H9 (cell line): ENCODE data around the gene SP2. TPM values are rescaled to one million over a fixed set of nuclear protein-coding genes. Genes with fewer than 3 reads are reported as not detected.

Experiments used
- DNase-seq: peaks from one replicate; pipeline ENCODE4 v3.0.0-alpha.2; 2017
- H2AFZ ChIP-seq: one replicate; pipeline ENCODE4 v1.6.1; 2013; ENCODE audit warnings: mild to moderate bottlenecking, low read length, control low read depth, moderate library complexity
- H2AK5ac ChIP-seq: 2 replicates; pipeline ENCODE4 v1.6.1; 2013; ENCODE audit warnings: low read length, control low read depth, mixed read lengths; ENCODE audit not compliant: insufficient read length
- H2BK120ac ChIP-seq: one replicate; pipeline ENCODE4 v1.6.1; 2013; ENCODE audit warnings: low read depth, mild to moderate bottlenecking, low read length, control low read depth, inconsistent platforms; ENCODE audit not compliant: poor library complexity, severe bottlenecking
- H2BK12ac ChIP-seq: 2 replicates; pipeline ENCODE4 v1.6.1; 2013; ENCODE audit warnings: low read length, control low read depth, mixed read lengths, low read depth; ENCODE audit not compliant: insufficient read length
- H2BK15ac ChIP-seq: 2 replicates; pipeline ENCODE4 v1.6.1; 2013; ENCODE audit warnings: low read depth, low read length, control low read depth
- H2BK20ac ChIP-seq: one replicate; pipeline ENCODE4 v1.6.1; 2013; ENCODE audit warnings: low read depth, mild to moderate bottlenecking, low read length, control low read depth, inconsistent platforms; ENCODE audit not compliant: poor library complexity, severe bottlenecking
- H2BK5ac ChIP-seq: 2 replicates; pipeline ENCODE4 v1.6.1; 2013; ENCODE audit warnings: low read length, control low read depth, mixed read lengths; ENCODE audit not compliant: insufficient read length
- H3K14ac ChIP-seq: 2 replicates; pipeline ENCODE4 v1.6.1; 2013; ENCODE audit warnings: low read length, control low read depth; ENCODE audit not compliant: insufficient read depth
- H3K18ac ChIP-seq: 2 replicates; pipeline ENCODE4 v1.6.1; 2013; ENCODE audit warnings: low read depth, mild to moderate bottlenecking, mixed read lengths, low read length, control low read depth; ENCODE audit not compliant: insufficient read length
- H3K23ac ChIP-seq: 2 replicates; pipeline ENCODE4 v1.6.1; 2013; ENCODE audit warnings: low read length, control low read depth, mixed read lengths, low read depth; ENCODE audit not compliant: insufficient read length
- H3K23me2 ChIP-seq: 2 replicates; pipeline ENCODE4 v1.6.1; 2013; ENCODE audit warnings: low read depth, mild to moderate bottlenecking, mixed read lengths, low read length, control low read depth; ENCODE audit not compliant: insufficient read length, poor library complexity, severe bottlenecking
- H3K27ac ChIP-seq: 2 replicates; pipeline ENCODE4 v1.5.1; 2013; ENCODE audit warnings: low read length, control low read depth, mixed read lengths, low read depth; ENCODE audit not compliant: insufficient read length
- H3K27me3 ChIP-seq: 2 replicates; pipeline ENCODE4 v1.6.1; 2013; ENCODE audit warnings: low read length, control low read depth, inconsistent platforms; ENCODE audit not compliant: insufficient read depth
- H3K4ac ChIP-seq: 2 replicates; pipeline ENCODE4 v1.6.1; 2013; ENCODE audit warnings: low read depth, mild to moderate bottlenecking, control low read depth, inconsistent platforms, low read length, moderate library complexity
- H3K4me1 ChIP-seq: 2 replicates; pipeline ENCODE4 v1.6.1; 2013; ENCODE audit warnings: low read length, control low read depth, inconsistent platforms; ENCODE audit not compliant: insufficient read depth
- H3K4me2 ChIP-seq: 2 replicates; pipeline ENCODE4 v1.6.1; 2013; ENCODE audit warnings: low read length, control low read depth, mixed read lengths; ENCODE audit not compliant: insufficient read length, insufficient read depth
- H3K56ac ChIP-seq: 2 replicates; pipeline ENCODE4 v1.6.1; 2013; ENCODE audit warnings: low read depth, mild to moderate bottlenecking, mixed read lengths, low read length, control low read depth; ENCODE audit not compliant: insufficient read length
- H3K79me1 ChIP-seq: 2 replicates; pipeline ENCODE4 v1.6.1; 2013; ENCODE audit warnings: low read depth, mild to moderate bottlenecking, moderate library complexity, low read length, control low read depth, inconsistent platforms; ENCODE audit not compliant: insufficient read depth, poor library complexity, severe bottlenecking
- H3K79me2 ChIP-seq: 2 replicates; pipeline ENCODE4 v1.6.1; 2013; ENCODE audit warnings: low read length, control low read depth, inconsistent platforms; ENCODE audit not compliant: insufficient read depth
- H3K9ac ChIP-seq: 2 replicates; pipeline ENCODE4 v1.6.1; 2013; ENCODE audit warnings: low read length, control low read depth, mixed read lengths; ENCODE audit not compliant: insufficient read length; ENCODE audit errors: extremely low read depth
- H3K9me3 ChIP-seq: one replicate; pipeline ENCODE4 v1.6.1; 2013; ENCODE audit warnings: low read depth, low read length, inconsistent platforms; ENCODE audit not compliant: control insufficient read depth
- H3T11ph ChIP-seq: one replicate; pipeline ENCODE4 v1.6.1; 2013; ENCODE audit warnings: mild to moderate bottlenecking, low read length, control low read depth, inconsistent platforms
- H4K20me1 ChIP-seq: one replicate; pipeline ENCODE4 v1.6.1; 2013; ENCODE audit not compliant: control insufficient read depth, insufficient read length, insufficient read depth
- H4K5ac ChIP-seq: 2 replicates; pipeline ENCODE4 v1.6.1; 2013; ENCODE audit warnings: low read depth, mild to moderate bottlenecking, mixed read lengths, low read length, control low read depth; ENCODE audit not compliant: insufficient read length
- H4K8ac ChIP-seq: replicated peaks from 2 replicates; pipeline ENCODE4 v1.6.1; 2013; ENCODE audit warnings: low read length, control low read depth, mixed read lengths, low read depth; ENCODE audit not compliant: insufficient read length
- H4K91ac ChIP-seq: 2 replicates; pipeline ENCODE4 v1.6.1; 2013; ENCODE audit warnings: low read depth, mild to moderate bottlenecking, moderate library complexity, mixed read lengths, low read length, control low read depth; ENCODE audit not compliant: insufficient read length
- H3K27ac Mint-ChIP-seq, 3 experiments: 2 replicates in 2 of 3; 3 replicates in 1 of 3; pipeline ENCODE4 v1.8.0; 2020 to 2021; ENCODE audit warnings: mixed read lengths in 3 of 3, mild to moderate bottlenecking in 1 of 3, moderate library complexity in 1 of 3
- H3K27me3 Mint-ChIP-seq: 2 replicates; pipeline ENCODE4 v1.8.0; 2021; ENCODE audit warnings: low read depth, mild to moderate bottlenecking, moderate library complexity, mixed read lengths
- H3K36me3 Mint-ChIP-seq, 3 experiments: 2 replicates in 2 of 3; 3 replicates in 1 of 3; pipeline ENCODE4 v1.8.0; 2020 to 2021; ENCODE audit warnings: low read depth in 3 of 3, mixed read lengths in 3 of 3; ENCODE audit not compliant: insufficient read depth in 1 of 3
- H3K4me1 Mint-ChIP-seq, 2 experiments: 2 replicates each; pipeline ENCODE4 v1.8.0; 2020; ENCODE audit warnings: mixed read lengths in 2 of 2
- H3K4me3 Mint-ChIP-seq, 2 experiments: 2 replicates in 1 of 2; 3 replicates in 1 of 2; pipeline ENCODE4 v1.8.0; 2020 to 2021; ENCODE audit warnings: mild to moderate bottlenecking in 2 of 2, mixed read lengths in 2 of 2, moderate library complexity in 1 of 2
- H3K9me3 Mint-ChIP-seq, 2 experiments: 2 replicates in 1 of 2; 3 replicates in 1 of 2; pipeline ENCODE4 v1.8.0; 2020; ENCODE audit warnings: mild to moderate bottlenecking in 2 of 2, mixed read lengths in 2 of 2, moderate library complexity in 1 of 2
- WGBS: extraction: QIAGEN DNeasy Blood & Tissue Kit; methylation state at CpG from one replicate; pipeline ENCODE4 v1.1.7; 2013; ENCODE audit warnings: missing lambda C conversion rate, low lambda C conversion rate, mixed read lengths; ENCODE audit not compliant: insufficient read length; ENCODE audit errors: extremely low coverage; 5-methylcytosine and 5-hydroxymethylcytosine counted together
- total RNA-seq: library from RNA; stranded (reverse); gene quantifications from 2 replicates; pipeline ENCODE4 v1.2.1, GENCODE V29; 2021
- TF ChIP-seq, protein P1 (sequence below): fragments of 200-600 bp; sonication (generic); conservative IDR thresholded peaks from 3 replicates; pipeline ENCODE4 v1.8.0; 2021; ENCODE audit warnings: antibody characterized with exemption, mild to moderate bottlenecking

Gene SP2
- total RNA-seq, 1 experiment from 2014 or later: 19.3 TPM

GRCh38 chr17:47905221-47905733 lies 9.2 kb downstream of the SP2 start:
- Histone ChIP-seq H2BK12ac (no peak overlapping the region), H3K27ac (no peak overlapping the region), H2BK120ac (no peak overlapping the region), H2AFZ (no peak overlapping the region), H2BK15ac (no peak overlapping the region), H3K79me1 (no peaks in the 10 kb centered on the region), H2BK20ac (no peak overlapping the region), H2BK5ac (no peak overlapping the region), H3K9me3 (no peaks in the 10 kb centered on the region), H3K4ac (no peak overlapping the region), H3K14ac (no peak overlapping the region), H3K18ac (no peak overlapping the region), H3K9ac (no peak overlapping the region), H4K5ac (no peak overlapping the region), H3K27me3 (no peaks in the 10 kb centered on the region), H4K91ac (no peak overlapping the region), H3K56ac (no peak overlapping the region), H3K4me1 (peaks cover 6% of the 10 kb centered on the region; the same call in 1 of the 2 replicates), H3K23me2 (no peaks in the 10 kb centered on the region), H4K8ac (no peak overlapping the region), H3K79me2 (no peaks in the 10 kb centered on the region), H3T11ph (no peak overlapping the region), H3K4me2 (no peak overlapping the region), H2AK5ac (no peak overlapping the region), H4K20me1 (no peaks in the 10 kb centered on the region), H3K23ac (no peak overlapping the region)
- TF ChIP-seq, protein P1, sequence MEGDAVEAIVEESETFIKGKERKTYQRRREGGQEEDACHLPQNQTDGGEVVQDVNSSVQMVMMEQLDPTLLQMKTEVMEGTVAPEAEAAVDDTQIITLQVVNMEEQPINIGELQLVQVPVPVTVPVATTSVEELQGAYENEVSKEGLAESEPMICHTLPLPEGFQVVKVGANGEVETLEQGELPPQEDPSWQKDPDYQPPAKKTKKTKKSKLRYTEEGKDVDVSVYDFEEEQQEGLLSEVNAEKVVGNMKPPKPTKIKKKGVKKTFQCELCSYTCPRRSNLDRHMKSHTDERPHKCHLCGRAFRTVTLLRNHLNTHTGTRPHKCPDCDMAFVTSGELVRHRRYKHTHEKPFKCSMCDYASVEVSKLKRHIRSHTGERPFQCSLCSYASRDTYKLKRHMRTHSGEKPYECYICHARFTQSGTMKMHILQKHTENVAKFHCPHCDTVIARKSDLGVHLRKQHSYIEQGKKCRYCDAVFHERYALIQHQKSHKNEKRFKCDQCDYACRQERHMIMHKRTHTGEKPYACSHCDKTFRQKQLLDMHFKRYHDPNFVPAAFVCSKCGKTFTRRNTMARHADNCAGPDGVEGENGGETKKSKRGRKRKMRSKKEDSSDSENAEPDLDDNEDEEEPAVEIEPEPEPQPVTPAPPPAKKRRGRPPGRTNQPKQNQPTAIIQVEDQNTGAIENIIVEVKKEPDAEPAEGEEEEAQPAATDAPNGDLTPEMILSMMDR: no peak
- Mint-ChIP-seq H3K36me3 (peaks cover 0 to 14% (median 12%) of the 10 kb centered on the region in 3 experiments; a peak in 5 of 7 replicates), H3K27ac (peak overlapping the region in 1 of 3 experiments; percentile 0; a peak in 3 of 7 replicates), H3K4me3 (no peak overlapping the region), H3K9me3 (no peaks in the 10 kb centered on the region), H3K27me3 (no peaks in the 10 kb centered on the region), H3K4me1 (peaks cover 33 to 38% of the 10 kb centered on the region in 2 experiments)
- no peak for DNase-seq
- WGBS: no CpG with 5 or more reads among the region's 8 CpGs
